Left renal cortex interstitium (tissue), 4 donors: Measurements from ENCODE around the gene DIPK1B. TPM values are rescaled to one million over a fixed set of nuclear protein-coding genes. Genes with fewer than 3 reads are reported as not detected.

ENCODE experiments used
- DNase-seq, 4 donors: peaks; one replicate each; pipeline ENCODE4 v3.0.0-alpha.2; 2013; ENCODE audit warnings: low read depth in 4 of 4, low spot score in 2 of 4, missing footprints in 1 of 4
- polyA plus RNA-seq, 4 donors: library from polyadenylated mRNA; unstranded; fragments of 120-200 nt; gene quantifications; one replicate each; pipeline ENCODE4 v1.2.1, GENCODE V29; 2013; ENCODE audit not compliant: insufficient read length in 4 of 4

Gene DIPK1B
- polyA plus RNA-seq, 4 donors: 28.5 to 47.3 (median 40.1) TPM

DNA sequence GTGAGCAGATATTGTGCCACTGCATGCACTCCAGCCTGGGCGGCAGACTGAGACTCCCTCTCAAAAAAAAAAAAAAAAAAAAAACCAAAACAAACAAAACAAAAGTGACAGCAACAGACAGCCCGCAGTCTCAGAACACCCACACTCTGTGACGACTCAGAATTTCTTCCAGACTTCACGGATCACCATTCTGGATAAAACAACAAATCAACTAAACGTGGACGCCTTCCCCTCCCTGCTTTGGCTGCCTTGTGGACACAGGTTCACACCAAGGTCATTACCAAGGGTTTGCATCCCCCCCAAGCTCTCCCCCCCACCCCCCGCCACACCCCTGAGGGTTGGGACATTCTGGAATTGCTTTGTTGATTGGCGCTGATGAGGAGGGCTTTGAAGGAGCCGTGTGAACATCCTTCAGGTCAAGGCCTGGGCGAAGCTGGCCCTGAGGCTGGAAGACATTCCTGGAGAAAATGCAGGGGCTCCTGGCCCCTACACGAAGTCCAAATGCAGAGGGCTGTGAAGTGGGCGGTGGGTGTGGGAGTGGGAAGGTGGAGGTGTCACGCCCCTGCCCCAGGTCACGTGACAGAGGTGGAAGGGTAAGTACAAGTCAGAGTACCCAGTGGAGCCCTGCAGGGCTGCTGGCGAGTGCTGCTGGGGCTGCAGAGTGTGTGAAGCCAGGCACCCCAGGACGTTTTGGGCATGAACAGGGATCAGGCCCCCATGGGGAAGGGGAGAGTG, 20.2 kb downstream of the DIPK1B start:
- no peak for DNase-seq

DNA sequence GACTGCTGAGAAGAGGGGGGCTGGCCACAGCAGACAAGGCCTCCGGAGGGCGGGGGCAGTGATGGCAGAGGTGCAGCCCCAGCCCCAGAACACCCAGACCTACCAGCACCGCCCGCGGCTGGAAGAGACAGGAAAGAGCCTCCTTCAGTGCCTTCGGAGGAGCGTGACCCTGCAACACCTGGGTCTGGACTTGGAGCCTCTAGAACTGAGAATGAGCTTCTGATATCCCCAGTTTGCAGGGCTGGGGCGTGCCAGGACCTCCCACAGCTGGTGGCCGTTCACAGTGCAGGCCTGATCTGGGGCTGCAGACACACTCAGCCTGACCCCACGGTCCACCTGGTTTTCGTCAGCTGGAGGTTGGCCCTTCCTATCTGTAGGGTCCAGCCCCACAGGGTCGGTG, 21.2 kb downstream of the DIPK1B start:
- no peak for DNase-seq

DNA sequence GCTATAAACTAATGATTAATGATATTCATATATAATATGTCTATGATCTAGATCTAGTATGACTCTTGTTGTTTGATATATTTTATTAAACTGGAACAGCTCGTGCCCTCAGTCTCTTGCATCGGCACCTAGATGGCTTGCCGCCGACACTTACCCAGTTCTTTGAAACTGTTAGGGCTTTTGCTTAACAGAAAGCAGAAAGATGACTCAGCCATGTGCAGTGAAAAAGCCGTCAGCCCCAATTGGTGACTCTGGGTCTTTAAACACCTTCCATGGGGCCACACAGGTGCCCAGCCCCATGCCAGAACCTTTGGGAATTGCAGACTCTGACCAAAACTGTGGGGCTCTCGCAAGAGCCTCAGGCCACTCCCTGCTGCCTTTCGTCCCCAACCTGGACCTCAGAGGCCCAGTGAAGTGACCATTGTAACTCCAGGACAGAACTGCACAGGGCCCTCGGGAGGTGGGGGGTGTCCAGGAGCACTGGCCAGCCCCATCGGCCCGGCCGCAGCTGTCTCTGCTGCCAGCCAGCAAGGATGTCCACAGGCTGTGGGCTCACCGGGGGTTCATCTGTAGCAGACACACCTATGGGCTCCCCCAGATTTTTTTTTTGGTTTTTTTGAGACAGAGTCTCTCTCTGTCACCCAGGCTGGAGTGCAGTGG, 22.6 kb downstream of the DIPK1B start:
- DNase-seq: no peak

DNA sequence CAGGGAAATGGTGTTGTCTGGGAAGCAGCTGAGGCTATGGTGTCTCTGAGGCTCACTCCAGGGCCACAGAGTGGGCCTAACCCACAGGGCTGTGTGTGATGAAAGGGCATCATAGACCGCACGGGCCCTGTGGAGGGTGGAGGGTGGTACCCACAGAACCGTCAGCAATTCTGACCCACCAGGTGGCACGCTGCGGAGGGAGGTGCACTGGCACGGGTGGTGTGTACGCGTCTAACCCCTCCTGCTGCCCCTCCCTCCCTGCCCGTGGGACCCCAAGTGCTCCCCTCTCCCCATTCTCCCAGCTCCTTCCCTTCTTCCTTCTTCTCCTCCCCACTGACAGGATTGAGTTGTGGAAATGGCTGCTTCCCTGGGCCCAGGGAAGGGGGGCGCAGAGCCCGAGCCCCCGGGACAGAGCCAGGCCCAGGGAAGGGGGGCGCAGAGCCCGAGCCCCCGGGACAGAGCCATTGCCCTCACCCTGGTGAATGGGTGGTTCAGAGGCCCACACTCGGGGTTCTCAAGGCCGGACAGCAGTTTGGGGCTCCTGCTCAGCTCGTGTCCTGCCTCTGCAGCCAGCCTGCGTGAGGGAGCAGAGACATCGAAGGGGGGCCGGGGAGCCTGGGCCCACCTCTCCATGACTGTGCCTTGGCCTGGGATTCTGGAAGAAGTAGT, 23.6 kb downstream of the DIPK1B start:
- DNase-seq: no peak

DNA sequence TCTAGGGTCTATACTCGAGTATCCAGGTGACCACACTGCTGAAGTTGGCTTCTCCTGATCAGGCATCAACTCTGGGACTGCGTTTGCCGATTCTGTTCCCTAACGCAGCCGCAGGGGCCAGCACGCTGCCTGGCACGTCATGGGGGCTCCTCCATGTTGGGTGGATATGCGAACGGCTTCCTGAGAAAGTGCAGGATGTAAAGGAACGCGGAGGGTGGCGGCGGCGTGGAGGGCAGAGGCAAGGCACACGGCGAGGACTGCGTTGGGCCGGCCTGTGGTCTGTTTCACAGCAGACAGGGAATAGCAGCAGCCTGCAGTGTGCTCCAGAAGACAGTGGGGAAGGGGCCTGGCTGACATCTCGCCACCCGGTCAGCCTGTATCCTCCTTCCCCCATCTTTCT, 26.6 kb downstream of the DIPK1B start:
- DNase-seq: no peak

DNA sequence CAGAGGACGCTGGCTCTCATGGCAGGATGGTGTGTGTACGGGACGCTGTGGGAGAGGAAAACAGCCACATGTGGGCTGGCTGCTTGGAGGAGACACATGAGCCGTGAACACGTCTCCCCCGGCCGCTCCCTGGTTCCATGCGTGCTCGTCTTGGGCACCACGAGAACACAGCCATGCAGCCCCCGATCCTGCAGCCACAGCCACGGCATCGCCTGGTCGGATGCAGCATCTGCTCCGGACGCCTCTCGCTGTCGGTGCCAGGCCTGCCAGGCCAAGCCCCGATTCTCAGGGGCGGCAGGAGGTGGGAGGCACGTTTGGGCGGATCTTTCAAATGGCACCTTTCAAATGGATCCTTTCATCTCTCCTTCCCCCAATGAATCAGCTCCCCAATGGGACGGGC, 27.1 kb downstream of the DIPK1B start:
- no peak for DNase-seq

DNA sequence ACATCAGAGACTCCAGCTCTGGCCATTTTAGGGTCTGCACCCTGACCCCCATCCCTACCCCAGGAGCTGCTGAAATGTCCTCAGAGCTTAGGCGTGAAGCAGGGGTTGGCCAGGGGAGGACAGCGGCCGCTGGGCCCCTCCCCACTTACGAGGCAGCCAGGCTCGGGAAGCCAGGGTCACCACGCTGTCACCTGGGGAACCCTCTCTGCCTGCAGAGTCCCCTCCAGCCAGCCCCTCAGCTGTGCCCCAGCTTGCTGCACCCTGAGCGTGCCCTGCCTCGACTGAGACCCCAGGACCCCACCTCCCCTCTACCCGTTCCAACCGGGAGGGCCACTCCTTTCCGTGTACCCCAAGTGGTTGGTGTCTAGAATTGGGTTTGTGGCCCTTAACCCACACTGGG, 27.7 kb downstream of the DIPK1B start:
- DNase-seq: no peak

DNA sequence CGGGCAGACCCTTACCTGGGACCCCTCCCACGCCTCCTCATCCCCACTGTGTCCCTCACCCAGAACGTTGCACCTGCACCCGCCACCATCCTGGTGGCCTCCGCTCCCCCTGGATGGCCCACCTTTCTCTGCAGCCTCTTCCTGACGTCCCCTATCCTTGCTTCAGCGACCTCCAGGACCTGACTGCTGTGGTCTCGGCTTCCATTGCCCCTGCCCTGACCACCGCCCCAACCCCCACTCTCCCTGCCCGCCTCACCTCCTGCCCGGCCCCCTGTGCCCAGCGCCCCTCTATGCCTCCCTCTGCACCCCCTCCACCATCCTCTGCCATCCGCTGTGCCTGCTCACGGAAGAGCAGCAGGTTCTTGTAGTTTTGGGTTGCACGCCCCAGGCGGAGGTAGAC, 28.1 kb downstream of the DIPK1B start:
- no peak for DNase-seq

DNA sequence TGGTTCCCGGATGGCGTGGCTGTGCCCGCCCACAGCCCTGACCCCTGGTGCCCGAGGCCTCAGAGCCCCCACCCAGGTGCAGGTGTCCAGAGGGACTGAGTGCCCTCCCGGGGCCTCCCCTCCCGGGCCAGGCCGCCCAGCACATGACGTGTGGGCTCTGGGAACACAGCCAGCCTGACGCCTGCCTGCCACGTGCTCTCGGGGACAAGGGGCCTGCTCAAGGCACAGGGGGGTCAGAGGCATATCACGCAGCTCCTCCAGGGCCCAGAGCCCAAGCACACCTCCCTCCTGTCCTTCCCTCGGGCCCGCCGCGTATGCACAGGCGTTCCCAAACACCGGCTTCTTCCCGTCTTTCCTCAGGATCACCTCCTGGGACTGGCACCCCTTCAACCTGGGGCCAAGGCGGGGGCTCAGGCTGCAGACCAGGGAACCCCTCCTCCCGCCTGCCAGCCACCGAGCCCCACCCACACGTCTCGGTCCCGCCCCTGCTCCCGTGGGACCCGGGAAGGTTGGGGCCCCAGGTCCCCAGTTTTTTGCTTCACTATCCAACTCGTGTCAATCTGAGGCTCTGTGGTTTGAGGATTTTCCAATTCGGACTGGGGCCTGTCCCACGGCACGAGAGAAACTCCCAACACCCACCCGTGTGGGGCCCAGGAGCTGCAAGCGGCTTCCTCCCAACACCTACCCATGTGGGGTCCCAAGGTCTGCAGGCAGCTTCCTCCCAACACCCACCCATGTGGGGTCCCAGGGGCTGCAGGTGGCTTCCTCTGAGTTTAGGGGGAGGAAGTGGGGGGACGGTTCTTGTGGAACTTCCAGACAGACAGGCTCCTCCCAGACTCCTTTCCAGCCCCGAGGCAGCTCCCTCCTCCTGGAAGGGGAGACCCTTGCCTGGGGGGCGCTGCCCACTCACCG, 28.9 kb downstream of the DIPK1B start:
- no peak for DNase-seq

DNA sequence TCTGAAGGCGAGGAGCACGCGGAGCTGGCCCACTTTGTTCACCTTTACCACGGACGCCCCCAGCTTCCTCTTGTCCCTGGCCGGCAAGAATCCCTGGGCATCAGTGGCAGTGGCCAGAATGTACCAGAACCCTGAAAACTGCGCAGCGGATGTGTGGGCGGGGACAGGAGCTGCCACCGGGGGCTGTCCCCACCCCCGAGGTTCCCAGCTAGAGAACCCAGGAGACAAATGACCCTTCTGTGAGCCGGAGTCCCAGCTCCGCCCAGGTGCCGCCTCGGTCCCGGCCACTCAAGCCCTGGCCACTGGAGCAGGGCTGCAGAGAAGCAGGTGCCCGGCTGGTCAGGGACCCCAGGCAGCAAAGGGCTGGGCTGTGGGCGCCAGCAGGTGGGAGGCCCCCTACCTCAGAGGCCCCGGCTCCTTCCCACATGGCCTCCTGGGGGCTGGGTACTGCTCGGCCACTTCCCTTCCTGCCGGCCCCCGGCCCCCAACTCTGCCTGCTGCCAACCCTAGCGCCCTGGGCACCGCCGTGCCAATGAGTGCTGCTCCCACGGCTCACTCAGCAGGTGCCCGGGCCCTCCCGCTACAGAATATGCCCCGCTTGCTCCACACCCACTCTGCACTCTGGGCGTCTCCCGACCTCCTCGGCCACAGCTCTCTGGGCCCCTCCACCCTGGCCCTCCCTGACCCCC, 29.7 kb downstream of the DIPK1B start:
- DNase-seq: no peak

DNA sequence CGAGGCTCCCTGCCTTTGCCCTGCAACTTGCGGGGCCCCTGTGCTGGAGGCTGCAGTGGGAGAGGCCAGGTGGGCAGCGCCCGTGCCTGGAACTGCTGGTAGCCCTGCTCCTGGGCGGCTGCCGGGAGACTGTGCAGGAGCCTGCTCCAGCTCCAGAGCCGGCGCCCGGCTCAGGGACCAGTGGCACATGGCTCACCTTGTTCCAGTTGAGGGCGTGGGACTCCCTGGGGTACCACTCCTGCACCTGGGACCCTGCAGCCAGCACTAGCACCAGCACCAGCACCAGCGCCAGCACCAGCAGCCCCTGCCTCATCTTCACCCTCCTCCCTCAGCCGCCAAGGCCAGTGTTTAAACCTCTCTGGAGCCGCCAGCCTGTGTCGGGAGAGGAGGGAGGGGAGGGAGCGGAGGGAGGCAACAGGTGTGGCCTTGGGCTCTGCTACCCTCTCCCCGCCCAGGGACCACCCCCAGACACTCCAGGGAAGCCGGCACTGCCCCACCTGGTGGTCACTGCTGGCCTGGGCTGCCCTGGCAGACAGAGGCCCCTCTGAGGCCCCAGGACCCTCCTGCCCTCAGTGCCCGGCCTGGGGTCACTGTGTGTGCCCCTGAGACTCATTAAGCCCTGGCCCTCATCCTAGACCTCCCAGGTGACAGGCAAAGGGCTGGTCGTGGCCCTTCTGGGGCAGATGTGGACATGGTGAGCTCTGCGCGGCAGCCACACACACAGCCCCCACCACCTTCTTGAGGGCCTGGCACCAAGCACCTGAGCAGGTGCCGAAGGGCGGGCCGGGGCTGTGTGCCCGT, 30.4 kb downstream of the DIPK1B start, which contains the start of gene LCN10:
Gene LCN10 (minus strand): TSS at position 350 of the 801 bp plus-strand sequence. CDS start 37 bp downstream, at position 313.
- no peak for DNase-seq

DNA sequence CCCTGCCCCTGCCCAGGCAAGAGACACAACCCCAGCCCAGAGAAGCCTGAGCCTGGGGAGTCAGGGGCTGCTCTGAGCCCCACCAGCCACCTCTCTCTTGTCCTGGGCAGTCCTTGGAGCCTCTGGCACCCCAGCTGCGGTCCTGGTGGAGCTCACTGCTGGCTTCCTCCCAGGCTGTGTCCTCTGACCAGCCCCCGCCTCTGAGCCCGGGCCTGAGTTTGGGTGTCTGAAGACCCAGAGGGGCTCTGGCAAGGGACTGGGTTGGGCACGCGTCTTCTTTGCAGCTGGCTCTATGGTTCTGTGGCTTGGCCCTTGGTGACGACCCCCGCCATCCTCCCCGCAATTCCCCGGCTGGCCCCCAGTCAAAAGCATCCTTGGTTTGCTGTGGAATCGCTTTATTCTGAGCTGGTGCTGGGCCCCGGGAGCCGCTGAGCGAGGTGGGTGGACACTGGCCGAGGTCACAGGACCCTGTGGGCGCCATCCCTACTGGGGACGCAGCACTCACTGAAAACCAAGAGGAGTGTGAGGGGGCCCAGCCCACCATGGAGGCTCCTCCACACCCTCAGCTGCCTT, 31.4 kb downstream of the DIPK1B start:
- no peak for DNase-seq

DNA sequence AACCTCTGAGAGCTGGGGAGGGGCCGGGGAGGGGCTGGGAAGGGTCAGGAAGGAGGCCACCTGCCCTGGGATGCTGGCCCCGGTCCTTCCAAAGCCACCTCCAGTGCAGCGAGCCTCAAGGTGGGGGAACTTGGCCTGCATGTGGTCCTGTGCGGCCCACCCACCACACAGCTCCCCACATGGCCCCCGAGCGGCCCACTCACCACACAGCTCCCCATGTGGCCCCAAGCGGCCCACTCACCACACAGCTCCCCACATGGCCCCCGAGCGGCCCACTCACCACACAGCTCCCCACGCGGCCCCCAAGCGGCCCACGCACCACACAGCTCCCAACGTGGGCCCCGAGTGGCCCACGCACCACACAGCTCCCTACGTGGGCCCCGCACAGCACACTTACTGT, 32.4 kb downstream of the DIPK1B start:
- no peak for DNase-seq

DNA sequence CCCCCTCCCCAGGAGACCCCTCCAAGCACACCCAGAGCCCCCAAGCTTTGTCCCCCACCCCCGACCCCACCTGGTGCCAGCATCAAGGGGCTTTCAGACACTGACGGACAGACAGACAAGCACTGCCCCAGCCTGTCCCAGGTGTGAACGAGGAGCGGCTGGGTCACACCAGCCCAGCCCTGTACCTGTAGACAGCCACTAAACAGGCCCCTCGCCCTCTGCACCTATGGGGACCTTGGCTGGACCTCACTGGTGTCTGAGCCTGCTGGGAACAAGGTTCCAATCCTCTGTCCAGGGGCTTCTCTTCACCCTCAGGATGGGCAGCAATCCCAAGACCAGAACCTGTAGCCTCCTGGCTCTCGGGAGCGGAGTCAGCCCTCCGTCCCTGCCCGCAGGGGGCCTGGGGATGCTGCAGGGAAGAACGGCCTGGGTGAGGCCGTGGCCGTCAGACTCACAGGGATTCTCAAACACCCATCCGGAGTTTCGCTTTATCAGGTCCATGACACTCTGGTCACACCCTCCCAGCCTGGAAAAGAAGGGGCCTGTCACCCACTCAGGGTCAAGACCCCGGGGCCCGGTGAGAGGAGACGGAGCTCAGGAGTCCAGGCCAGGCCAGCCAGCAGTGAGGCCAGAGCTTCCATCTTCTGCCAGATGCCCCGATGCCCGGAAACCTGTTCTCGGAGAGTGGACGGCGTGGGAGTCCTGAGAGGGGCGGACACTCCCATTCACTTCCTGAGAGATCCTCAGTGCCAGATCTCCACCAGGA, 33.2 kb downstream of the DIPK1B start:
- DNase-seq: no peak

DNA sequence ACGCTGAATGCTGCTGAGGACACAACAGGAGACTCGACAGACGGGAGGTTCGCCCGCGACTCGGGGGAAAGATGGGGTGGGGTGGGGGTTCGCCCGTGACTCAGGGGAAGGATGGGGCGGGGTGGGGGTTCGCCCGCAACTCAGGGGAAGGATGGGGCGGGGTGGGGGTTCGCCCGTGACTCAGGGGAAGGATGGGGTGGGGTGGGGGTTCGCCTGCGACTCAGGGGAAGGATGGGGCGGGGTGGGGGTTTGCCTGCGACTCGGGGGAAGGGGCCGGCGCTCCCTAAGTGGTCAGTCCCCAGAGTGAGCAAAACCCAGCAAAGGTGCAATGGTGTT, 33.8 kb downstream of the DIPK1B start:
- no peak for DNase-seq

DNA sequence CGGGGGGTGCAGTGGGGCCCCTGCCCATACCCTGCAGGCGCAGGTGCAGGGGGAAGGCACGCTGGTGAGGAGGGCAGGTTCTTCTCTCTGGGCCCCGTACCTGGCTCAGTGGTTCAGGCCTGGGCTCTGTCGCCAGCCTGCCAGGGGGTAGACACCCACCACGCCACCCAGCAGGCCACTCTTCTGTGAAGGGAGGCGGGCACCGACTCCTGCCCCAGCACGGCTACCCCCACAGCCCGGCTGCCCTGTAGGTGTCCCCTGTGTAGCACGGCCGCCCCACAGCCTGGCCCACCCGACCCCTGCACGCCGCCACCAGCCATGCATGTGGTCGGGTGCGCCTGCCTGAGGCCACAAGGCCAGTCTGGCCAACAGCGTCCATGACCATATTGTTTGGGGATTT, 34.2 kb downstream of the DIPK1B start:
- no peak for DNase-seq

DNA sequence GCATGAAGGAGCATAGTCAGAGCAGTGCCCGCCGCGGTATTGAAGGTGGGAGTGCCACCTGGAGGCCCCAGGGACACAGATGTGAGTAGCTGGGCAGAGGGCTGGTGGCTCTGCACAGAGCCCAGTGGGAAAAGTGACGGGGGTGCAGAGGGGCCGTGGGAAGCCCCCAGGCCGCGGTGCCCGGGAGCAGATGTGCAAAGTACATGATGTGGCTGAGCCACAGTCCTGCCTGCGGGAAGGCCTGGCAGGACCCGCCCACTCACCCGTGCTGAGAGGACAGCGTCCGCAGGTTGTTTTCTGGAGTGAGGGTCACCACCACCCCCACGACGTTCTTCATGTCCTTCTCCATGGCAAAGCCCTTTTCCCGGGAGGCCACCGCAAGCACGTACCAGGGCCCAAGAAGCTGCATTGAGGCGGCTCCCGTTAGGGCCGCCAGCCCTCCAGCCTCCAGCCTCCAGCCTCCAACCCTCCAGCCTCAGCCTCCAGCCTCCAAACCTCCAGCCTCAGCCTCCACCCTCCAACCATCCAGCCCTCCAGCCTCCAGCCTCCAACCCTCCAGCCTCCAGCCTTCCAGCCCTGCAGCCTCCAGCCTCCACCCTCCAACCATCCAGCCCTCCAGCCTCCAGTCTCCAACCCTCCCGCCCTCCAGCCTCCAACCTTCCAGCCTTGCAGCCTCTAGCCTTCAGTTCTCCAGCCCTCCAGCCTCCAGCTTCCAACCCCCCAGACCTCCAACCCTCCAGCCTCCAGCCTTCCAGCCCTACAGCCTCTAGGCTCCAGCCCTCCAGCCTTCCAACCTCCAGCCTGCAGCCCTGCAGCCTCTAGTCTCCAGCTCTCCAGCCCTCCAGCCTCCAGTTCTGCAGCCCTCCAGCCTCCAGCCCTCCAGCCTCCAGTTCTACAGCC, 35.0 kb downstream of the DIPK1B start:
- no peak for DNase-seq
